Measurements from ENCODE around the gene KRT3. TPM values are rescaled to one million over a fixed set of nuclear protein-coding genes. Genes with fewer than 3 reads are reported as not detected.

KRT3 gene
- total RNA-seq, 1 donor from 2014 or later, result not detected

DNA sequence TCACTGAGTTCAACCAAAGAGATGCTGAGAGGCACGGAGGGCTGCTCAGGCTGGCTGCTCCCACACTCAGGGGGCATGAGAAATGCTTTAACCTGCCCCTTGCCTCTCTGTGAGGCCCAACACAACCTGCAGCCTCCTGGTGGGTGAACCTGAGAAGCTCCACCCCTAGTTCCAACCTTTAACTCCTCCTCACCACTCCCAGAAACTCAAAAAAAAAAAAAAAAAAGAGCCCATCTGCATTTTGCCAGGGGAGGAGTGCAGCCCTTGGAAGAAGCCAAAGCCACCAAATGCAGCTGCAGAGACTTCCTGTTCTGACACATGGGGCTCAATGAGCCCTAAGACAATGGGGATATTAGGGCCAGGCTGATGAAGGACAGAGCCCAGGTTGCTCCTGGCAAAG, 9.1 kb upstream of the KRT3 start:
- Mint-ChIP-seq H3K27me3 (ENCODE audit: unreplicated experiment) (peaks cover 2% of the 10 kb centered on the region), H3K4me3 (ENCODE audit: unreplicated experiment) (no peak overlapping the region), H3K9me3 (ENCODE audit: unreplicated experiment) (no peaks in the 10 kb centered on the region), H3K4me1 (ENCODE audit: unreplicated experiment) (no peaks in the 10 kb centered on the region), H3K36me3 (ENCODE audit: low read depth, unreplicated experiment) (no peaks in the 10 kb centered on the region), H3K27ac (ENCODE audit: unreplicated experiment) (no peak overlapping the region)
- no peak for DNase-seq (ENCODE audit: low spot score)
- TF ChIP-seq, protein P1, sequence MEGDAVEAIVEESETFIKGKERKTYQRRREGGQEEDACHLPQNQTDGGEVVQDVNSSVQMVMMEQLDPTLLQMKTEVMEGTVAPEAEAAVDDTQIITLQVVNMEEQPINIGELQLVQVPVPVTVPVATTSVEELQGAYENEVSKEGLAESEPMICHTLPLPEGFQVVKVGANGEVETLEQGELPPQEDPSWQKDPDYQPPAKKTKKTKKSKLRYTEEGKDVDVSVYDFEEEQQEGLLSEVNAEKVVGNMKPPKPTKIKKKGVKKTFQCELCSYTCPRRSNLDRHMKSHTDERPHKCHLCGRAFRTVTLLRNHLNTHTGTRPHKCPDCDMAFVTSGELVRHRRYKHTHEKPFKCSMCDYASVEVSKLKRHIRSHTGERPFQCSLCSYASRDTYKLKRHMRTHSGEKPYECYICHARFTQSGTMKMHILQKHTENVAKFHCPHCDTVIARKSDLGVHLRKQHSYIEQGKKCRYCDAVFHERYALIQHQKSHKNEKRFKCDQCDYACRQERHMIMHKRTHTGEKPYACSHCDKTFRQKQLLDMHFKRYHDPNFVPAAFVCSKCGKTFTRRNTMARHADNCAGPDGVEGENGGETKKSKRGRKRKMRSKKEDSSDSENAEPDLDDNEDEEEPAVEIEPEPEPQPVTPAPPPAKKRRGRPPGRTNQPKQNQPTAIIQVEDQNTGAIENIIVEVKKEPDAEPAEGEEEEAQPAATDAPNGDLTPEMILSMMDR (IDR thresholded peaks at IDR 0.05; ENCODE audit: unreplicated experiment), result no peak

DNA sequence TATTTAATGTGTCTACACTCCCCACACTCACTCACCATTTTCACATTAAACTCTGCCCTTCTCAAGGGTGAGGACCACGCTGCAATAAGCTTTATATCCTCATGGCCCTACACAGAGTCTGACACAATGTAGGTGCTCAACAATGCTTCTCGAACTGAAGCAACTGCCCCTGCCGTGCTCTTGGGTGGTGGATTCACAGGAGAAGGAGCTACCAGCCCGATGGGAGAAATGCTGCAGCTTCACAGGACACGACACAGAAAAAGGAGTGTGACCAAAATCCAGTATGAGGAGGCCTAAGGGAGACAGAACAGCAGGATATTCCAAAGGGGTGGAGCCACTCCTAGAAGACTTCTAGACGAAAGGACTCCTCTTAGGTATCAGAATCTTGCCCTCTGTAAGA, 6.5 kb upstream of the KRT3 start:
- Mint-ChIP-seq H3K36me3 (ENCODE audit: low read depth, unreplicated experiment) (no peaks in the 10 kb centered on the region), H3K9me3 (ENCODE audit: unreplicated experiment) (no peaks in the 10 kb centered on the region), H3K4me3 (ENCODE audit: unreplicated experiment) (no peak overlapping the region), H3K27me3 (ENCODE audit: unreplicated experiment) (no peaks in the 10 kb centered on the region), H3K27ac (ENCODE audit: unreplicated experiment) (no peak overlapping the region), H3K4me1 (ENCODE audit: unreplicated experiment) (no peaks in the 10 kb centered on the region)
- TF ChIP-seq, protein P1 (IDR thresholded peaks at IDR 0.05; ENCODE audit: unreplicated experiment), result no peak
- no peak for DNase-seq (ENCODE audit: low spot score)

DNA sequence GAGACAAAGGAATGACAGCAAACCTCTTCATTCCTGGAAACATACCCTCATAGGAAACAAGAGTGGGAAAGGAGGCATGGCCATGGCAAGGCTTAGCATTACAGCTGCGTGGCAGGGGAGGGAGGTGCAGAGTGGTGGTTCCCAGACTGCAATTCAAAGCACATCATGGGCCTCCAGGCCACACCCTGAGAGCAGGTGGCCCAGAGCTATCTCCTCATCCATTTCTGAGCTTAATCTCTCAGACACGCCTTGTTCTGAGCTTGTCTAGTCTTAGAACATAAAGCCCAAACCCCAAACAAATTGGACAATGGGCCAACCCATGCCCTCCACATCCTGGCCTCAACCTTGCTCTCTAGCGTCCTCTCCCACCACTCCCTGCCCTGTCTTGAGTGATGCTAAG, 5.9 kb upstream of the KRT3 start:
- H3K36me3 Mint-ChIP-seq (ENCODE audit: low read depth, unreplicated experiment), result no peaks in the 10 kb centered on the region
- no peak overlapping the region for H3K27ac Mint-ChIP-seq (ENCODE audit: unreplicated experiment)
- H3K27me3 Mint-ChIP-seq (ENCODE audit: unreplicated experiment), result no peaks in the 10 kb centered on the region
- no peaks in the 10 kb centered on the region for H3K4me1 Mint-ChIP-seq (ENCODE audit: unreplicated experiment)
- TF ChIP-seq, protein P1 (IDR thresholded peaks at IDR 0.05; ENCODE audit: unreplicated experiment), result no peak
- DNase-seq (ENCODE audit: low spot score), result no peak
- H3K4me3 Mint-ChIP-seq (ENCODE audit: unreplicated experiment), result no peak overlapping the region
- H3K9me3 Mint-ChIP-seq (ENCODE audit: unreplicated experiment), result no peaks in the 10 kb centered on the region

DNA sequence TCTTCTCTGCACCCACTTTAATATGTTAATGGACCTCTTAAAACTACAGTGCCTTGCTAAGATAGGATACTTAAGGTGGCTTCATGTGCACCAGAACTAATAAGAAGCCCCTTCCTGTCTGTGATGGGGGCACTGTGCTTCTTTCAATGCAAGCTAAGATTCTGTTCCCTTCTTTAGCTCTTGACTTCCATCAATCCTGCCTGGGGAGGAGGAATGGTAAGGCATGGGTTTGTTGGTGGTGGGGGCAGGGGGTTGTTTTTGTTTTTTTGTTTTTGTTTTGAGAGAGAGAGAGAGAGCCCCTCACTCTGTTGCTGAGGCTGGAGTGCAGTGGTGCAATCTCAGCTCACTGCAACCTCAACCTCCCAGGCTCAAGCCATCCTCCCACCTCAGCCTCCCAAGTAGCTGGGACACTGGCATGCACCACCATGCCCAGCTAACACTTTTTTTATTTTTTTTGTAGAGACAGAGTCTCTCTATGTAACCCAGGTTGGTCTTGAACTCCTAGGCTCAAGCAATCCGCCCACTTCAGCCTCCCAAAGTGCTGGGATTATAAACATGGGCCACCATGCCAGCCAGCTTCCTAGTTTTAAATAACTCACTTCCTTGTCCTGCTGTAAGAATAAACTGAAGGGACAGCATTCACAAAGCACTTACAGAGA, 4.5 kb upstream of the KRT3 start:
- no peaks in the 10 kb centered on the region for H3K36me3 Mint-ChIP-seq (ENCODE audit: low read depth, unreplicated experiment)
- no peaks in the 10 kb centered on the region for H3K27me3 Mint-ChIP-seq (ENCODE audit: unreplicated experiment)
- no peaks in the 10 kb centered on the region for H3K9me3 Mint-ChIP-seq (ENCODE audit: unreplicated experiment)

More for the DNA sequence above, 4.5 kb upstream of the KRT3 start:
- TF ChIP-seq, protein P1 (IDR thresholded peaks at IDR 0.05; ENCODE audit: unreplicated experiment), result no peak
- Mint-ChIP-seq H3K27ac (ENCODE audit: unreplicated experiment) (no peak overlapping the region), H3K4me3 (ENCODE audit: unreplicated experiment) (no peak overlapping the region), H3K4me1 (ENCODE audit: unreplicated experiment) (no peaks in the 10 kb centered on the region)
- DNase-seq (ENCODE audit: low spot score), result no peak
